ENCODE data around the gene FOXN4. TPM values are rescaled to one million over a fixed set of nuclear protein-coding genes. Genes with fewer than 3 reads are reported as not detected.

Gene FOXN4
- total RNA-seq, 1 donor from 2014 or later = not detected

DNA sequence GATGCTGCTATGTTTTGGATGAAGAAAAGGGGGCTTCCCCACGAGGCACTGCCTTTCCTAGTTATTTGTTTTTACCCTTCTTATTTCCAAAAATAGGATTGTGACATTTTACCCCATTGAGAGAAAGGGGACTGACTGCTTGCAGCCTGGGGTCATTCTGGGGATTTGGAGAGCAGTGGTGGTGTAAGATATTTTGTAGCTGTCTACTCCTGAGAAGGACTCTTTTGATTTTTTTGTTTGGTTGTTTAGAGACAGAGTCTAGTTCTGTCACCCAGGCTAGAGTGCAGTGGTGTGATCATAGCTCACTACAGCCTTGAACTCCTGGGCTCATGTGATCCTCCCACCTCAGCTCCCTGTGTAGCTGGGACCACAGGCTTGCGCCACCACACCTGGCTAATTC lies 78.9 kb downstream of the FOXN4 start:
- DNase-seq (ENCODE audit: low spot score in 2 of 2) = no peak
- H3K9me3 ChIP-seq = no peaks in the 10 kb centered on the region
- peaks cover 50 to 93% of the 10 kb centered on the region in 2 donors for H3K36me3 ChIP-seq
- no peaks in the 10 kb centered on the region for H3K4me1 ChIP-seq
- H3K27ac ChIP-seq = no peak overlapping the region
- intact Hi-C loops (cut with DNase I) = no loop called here
- TF ChIP-seq, protein P1, sequence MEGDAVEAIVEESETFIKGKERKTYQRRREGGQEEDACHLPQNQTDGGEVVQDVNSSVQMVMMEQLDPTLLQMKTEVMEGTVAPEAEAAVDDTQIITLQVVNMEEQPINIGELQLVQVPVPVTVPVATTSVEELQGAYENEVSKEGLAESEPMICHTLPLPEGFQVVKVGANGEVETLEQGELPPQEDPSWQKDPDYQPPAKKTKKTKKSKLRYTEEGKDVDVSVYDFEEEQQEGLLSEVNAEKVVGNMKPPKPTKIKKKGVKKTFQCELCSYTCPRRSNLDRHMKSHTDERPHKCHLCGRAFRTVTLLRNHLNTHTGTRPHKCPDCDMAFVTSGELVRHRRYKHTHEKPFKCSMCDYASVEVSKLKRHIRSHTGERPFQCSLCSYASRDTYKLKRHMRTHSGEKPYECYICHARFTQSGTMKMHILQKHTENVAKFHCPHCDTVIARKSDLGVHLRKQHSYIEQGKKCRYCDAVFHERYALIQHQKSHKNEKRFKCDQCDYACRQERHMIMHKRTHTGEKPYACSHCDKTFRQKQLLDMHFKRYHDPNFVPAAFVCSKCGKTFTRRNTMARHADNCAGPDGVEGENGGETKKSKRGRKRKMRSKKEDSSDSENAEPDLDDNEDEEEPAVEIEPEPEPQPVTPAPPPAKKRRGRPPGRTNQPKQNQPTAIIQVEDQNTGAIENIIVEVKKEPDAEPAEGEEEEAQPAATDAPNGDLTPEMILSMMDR (IDR thresholded peaks at IDR 0.05) = no peak
- H3K27me3 ChIP-seq = no peaks in the 10 kb centered on the region
- no peak overlapping the region for H3K4me3 ChIP-seq

DNA sequence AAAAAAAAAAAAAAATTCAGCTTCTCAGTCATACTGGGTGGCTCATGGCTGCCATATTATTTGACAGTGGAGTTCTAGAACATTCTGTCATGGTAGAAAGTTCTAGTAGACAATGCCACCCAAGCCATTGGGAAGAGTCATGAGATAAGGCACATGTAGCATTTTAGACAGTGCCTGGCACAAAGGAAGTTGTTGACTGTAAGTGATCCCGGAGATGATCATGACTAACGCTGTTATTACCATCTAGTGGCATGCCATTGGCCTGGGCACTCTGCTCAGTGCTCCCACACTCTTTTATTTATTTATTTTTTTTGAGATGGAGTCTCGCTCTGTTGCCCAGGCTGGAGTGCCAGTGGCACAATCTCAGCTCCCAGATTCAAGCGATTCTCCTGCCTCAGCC lies 80.4 kb downstream of the FOXN4 start:
- Histone ChIP-seq H3K27ac (no peak overlapping the region), H3K4me1 (no peaks in the 10 kb centered on the region), H3K27me3 (no peaks in the 10 kb centered on the region), H3K36me3 (peaks cover 58 to 95% of the 10 kb centered on the region in 2 donors), H3K9me3 (no peaks in the 10 kb centered on the region), H3K4me3 (no peak overlapping the region)
- intact Hi-C loops (cut with DNase I) = no loop called here
- TF ChIP-seq, protein P1 (IDR thresholded peaks at IDR 0.05) = no peak
- no peak for DNase-seq (ENCODE audit: low spot score in 2 of 2)

Other genes with a start within 250 kb of the FOXN4 start
- 18.6 TPM for gene ALKBH2, start 215.8 kb downstream of the FOXN4 start, total RNA-seq
- 42.4 TPM for gene UNG, start 211.7 kb downstream of the FOXN4 start, total RNA-seq
- gene ACACB, start 192.7 kb downstream of the FOXN4 start, total RNA-seq = 140 TPM
- not detected for gene MYO1H, start 38.6 kb upstream of the FOXN4 start, total RNA-seq
- 102 TPM for gene KCTD10, start 168.0 kb upstream of the FOXN4 start, total RNA-seq
- 19.1 TPM for gene UBE3B, start 168.3 kb upstream of the FOXN4 start, total RNA-seq